OCI-LY1 (cell line): ENCODE results near the gene CCHCR1.

Source experiments
- H2AFZ ChIP-seq: fragments of 200-600 bp; sonication (generic), shearing (Covaris generic); 2 replicates; pipeline ENCODE4 v1.6.0; 2014; ENCODE audit warnings: antibody characterized with exemption, mild to moderate bottlenecking, low read length
- H3F3A ChIP-seq: fragments of 200-600 bp; sonication (generic), shearing (Covaris generic); 2 replicates; pipeline ENCODE4 v1.6.0; 2014; ENCODE audit warnings: mild to moderate bottlenecking, antibody characterized with exemption, low read length, moderate library complexity; ENCODE audit not compliant: insufficient read depth
- H3K27ac ChIP-seq: fragments of 200-600 bp; sonication (generic); 2 replicates; pipeline ENCODE4 v1.5.1; 2014; ENCODE audit warnings: low read length, mixed run types, mild to moderate bottlenecking, low read depth; ENCODE audit not compliant: poor library complexity, severe bottlenecking
- H3K27me3 ChIP-seq: fragments of 200-600 bp; sonication (generic); 2 replicates; pipeline ENCODE4 v1.6.0; 2014; ENCODE audit warnings: antibody characterized with exemption, mild to moderate bottlenecking, low read length, moderate library complexity; ENCODE audit not compliant: insufficient read depth
- H3K36me3 ChIP-seq: fragments of 200-600 bp; sonication (generic); 2 replicates; pipeline ENCODE4 v1.6.1; 2014; ENCODE audit warnings: mild to moderate bottlenecking, antibody characterized with exemption, low read length, moderate library complexity, mixed read lengths; ENCODE audit not compliant: insufficient read depth
- H3K4me1 ChIP-seq: fragments of 200-600 bp; sonication (generic); 2 replicates; pipeline ENCODE4 v1.5.1; 2014; ENCODE audit warnings: mild to moderate bottlenecking, low read length, moderate library complexity; ENCODE audit not compliant: insufficient read depth, severe bottlenecking
- H3K4me2 ChIP-seq: fragments of 200-600 bp; sonication (generic), shearing (Covaris generic); 2 replicates; pipeline ENCODE4 v1.6.1; 2014; ENCODE audit warnings: low read length
- H3K4me3 ChIP-seq: fragments of 200-600 bp; sonication (generic); 2 replicates; pipeline ENCODE4 v1.5.1; 2014; ENCODE audit warnings: low read length, low read depth, mild to moderate bottlenecking, mixed read lengths; ENCODE audit not compliant: poor library complexity, severe bottlenecking
- H3K79me2 ChIP-seq: fragments of 200-600 bp; shearing (Covaris generic); 2 replicates; pipeline ENCODE4 v1.6.1; 2016; ENCODE audit warnings: mixed run types, low read length, mixed read lengths; ENCODE audit not compliant: insufficient read depth
- H3K9ac ChIP-seq: fragments of 200-600 bp; sonication (generic), shearing (Covaris generic); 2 replicates; pipeline ENCODE4 v1.6.1; 2014; ENCODE audit warnings: mild to moderate bottlenecking, low read length, mixed read lengths
- H3K9me2 ChIP-seq: fragments of 200-600 bp; sonication (generic), shearing (Covaris generic); 2 replicates; pipeline ENCODE4 v1.6.1; 2014; ENCODE audit warnings: low read depth, mild to moderate bottlenecking, low read length, mixed read lengths
- H3K9me3 ChIP-seq: fragments of 200-600 bp; shearing (Covaris generic); 2 replicates; pipeline ENCODE4 v1.6.1; 2014; ENCODE audit warnings: low read length, mixed read lengths
- H4K20me1 ChIP-seq: fragments of 200-600 bp; sonication (generic), shearing (Covaris generic); 2 replicates; pipeline ENCODE4 v1.6.0; 2016; ENCODE audit warnings: mild to moderate bottlenecking, low read length; ENCODE audit not compliant: insufficient read depth
- CTCF ChIP-seq: fragments of 200-600 bp; sonication (generic), shearing (Covaris generic); IDR thresholded peaks from 2 replicates; pipeline ENCODE4 v1.5.1; 2017; ENCODE audit warnings: mild to moderate bottlenecking, antibody characterized with exemption, low read length, moderate library complexity, mixed read lengths
- EZH2 ChIP-seq: fragments of 200-600 bp; sonication (generic), shearing (Covaris generic); IDR thresholded peaks from 2 replicates; pipeline ENCODE4 v1.8.0; 2017; ENCODE audit warnings: borderline replicate concordance, mixed run types, mild to moderate bottlenecking, antibody characterized with exemption, low read length, moderate library complexity, mixed read lengths

Gene CCHCR1

GRCh38 chr6:31157513-31158139 lies at the start of gene CCHCR1:
Gene CCHCR1, minus strand, starts transcription at chr6:31157802. Its CDS starts 202 bp downstream, at chr6:31157600.
- H3K9me2 ChIP-seq: no peaks in the 10 kb centered on the region
- H4K20me1 ChIP-seq: no peaks in the 10 kb centered on the region
- no peaks in the 10 kb centered on the region for H3K27me3 ChIP-seq
- no peak within 1 kb of the TSS for H2AFZ ChIP-seq
- no peaks in the 10 kb centered on the region for H3K9me3 ChIP-seq
- peaks cover 49% of the 10 kb centered on the region for H3K4me1 ChIP-seq
- peak within 1 kb of the TSS; percentile 82 for H3K4me3 ChIP-seq
- H3K27ac ChIP-seq: peak within 1 kb of the TSS; percentile 70
- TF ChIP-seq EZH2 (no peak), CTCF (no peak)
- peak within 1 kb of the TSS; percentile 89 for H3K9ac ChIP-seq
- no peaks in the 10 kb centered on the region for H3F3A ChIP-seq
- peak within 1 kb of the TSS; percentile 94 for H3K4me2 ChIP-seq
- H3K36me3 ChIP-seq: peaks cover 44% of the 10 kb centered on the region
- peaks cover 6% of the 10 kb centered on the region; the same call in 1 of the 2 replicates for H3K79me2 ChIP-seq

- Histone ChIP-seq H3F3A (peaks cover 10% of the 10 kb centered on the region), H3K4me3 (no peak overlapping the region), H3K9me3 (no peaks in the 10 kb centered on the region), H3K36me3 (peaks cover 19% of the 10 kb centered on the region), H3K27me3 (no peaks in the 10 kb centered on the region), H3K9me2 (no peaks in the 10 kb centered on the region), H4K20me1 (no peaks in the 10 kb centered on the region), H3K4me2 (peak overlapping the region; percentile 23; the same call in 1 of the 2 replicates), H3K4me1 (peaks cover 47% of the 10 kb centered on the region), H3K9ac (no peak overlapping the region), H2AFZ (no peak overlapping the region), H3K79me2 (no peaks in the 10 kb centered on the region), H3K27ac (peak overlapping the region; percentile 40)
- TF ChIP-seq CTCF (no peak), EZH2 (no peak)
Measured at GRCh38 chr6:31205638-31206037, 48.0 kb upstream of the CCHCR1 start.

- Histone ChIP-seq H3K9ac (peak overlapping the region; percentile 62; the same call in 1 of the 2 replicates), H3K4me2 (peak overlapping the region; percentile 72), H3K36me3 (peaks cover 28% of the 10 kb centered on the region), H3K79me2 (peaks cover 7% of the 10 kb centered on the region), H3K27ac (peak overlapping the region; percentile 98), H3K4me3 (peak overlapping the region; percentile 51), H3K9me3 (peaks cover 7% of the 10 kb centered on the region), H4K20me1 (no peaks in the 10 kb centered on the region), H3K4me1 (peaks cover 52% of the 10 kb centered on the region), H3K27me3 (no peaks in the 10 kb centered on the region), H3K9me2 (no peaks in the 10 kb centered on the region), H2AFZ (no peak overlapping the region), H3F3A (peaks cover 10% of the 10 kb centered on the region)
- TF ChIP-seq CTCF (no peak), EZH2 (no peak)
Measured at GRCh38 chr6:31204751-31205145, 47.1 kb upstream of the CCHCR1 start.
